Measurements from ENCODE around the gene ATP2C2.

DNA sequence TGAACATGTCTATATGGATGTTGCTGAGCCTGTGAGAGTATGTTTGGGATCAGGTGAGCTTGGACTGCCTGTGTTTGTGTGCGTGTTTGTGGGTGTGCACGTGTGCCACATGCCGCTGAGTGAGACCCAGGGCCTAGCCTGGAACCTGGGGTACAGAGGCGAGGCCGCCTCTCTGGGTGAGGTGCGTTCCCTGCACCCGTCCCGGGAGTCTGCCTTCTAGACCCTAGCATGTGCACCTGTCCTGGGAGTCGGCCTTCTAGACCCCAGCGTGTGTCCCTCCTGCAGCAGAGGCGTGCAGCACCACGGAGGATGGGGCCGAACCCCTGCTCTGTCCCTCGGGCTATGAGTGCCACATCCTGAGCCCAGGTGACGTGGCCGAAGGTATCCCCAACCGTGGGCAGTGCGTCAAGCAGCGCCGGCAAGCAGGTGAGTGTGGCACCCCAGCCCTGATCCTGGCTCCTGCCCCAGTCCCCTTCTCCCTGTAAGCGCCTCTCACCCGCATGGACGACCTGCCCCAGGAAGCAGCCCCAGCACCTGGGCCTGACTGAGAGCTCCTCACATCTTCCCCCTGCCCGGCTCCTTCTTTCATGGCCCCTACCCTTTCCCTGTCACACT is 49.1 kb upstream of the ATP2C2 start:
- TF ChIP-seq, protein P1, sequence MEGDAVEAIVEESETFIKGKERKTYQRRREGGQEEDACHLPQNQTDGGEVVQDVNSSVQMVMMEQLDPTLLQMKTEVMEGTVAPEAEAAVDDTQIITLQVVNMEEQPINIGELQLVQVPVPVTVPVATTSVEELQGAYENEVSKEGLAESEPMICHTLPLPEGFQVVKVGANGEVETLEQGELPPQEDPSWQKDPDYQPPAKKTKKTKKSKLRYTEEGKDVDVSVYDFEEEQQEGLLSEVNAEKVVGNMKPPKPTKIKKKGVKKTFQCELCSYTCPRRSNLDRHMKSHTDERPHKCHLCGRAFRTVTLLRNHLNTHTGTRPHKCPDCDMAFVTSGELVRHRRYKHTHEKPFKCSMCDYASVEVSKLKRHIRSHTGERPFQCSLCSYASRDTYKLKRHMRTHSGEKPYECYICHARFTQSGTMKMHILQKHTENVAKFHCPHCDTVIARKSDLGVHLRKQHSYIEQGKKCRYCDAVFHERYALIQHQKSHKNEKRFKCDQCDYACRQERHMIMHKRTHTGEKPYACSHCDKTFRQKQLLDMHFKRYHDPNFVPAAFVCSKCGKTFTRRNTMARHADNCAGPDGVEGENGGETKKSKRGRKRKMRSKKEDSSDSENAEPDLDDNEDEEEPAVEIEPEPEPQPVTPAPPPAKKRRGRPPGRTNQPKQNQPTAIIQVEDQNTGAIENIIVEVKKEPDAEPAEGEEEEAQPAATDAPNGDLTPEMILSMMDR (optimal IDR thresholded peaks at IDR 0.05 in 1 of 3, IDR thresholded peaks at IDR 0.05 in 1 of 3, conservative IDR thresholded peaks at IDR 0.05 in 1 of 3; ENCODE audit: extremely low read depth in 1 of 3, insufficient read depth in 2 of 3, low read length in 3 of 3), result no peak
- no peak for TF ChIP-seq EZH2 (IDR thresholded peaks at IDR 0.05; ENCODE audit: low read length)
